SK-N-DZ (cell line): ENCODE results near the gene MRAS.
"Not testable (repeated sequence)": the region's sequence is repeated elsewhere in the genome, so short reads cannot be mapped to it uniquely, and the experiment has no call there.

Source experiments
- DNase-seq: peaks from one replicate; pipeline ENCODE4 v3.0.0-alpha.2; 2015; ENCODE audit warnings: low spot score

The MRAS gene

DNA sequence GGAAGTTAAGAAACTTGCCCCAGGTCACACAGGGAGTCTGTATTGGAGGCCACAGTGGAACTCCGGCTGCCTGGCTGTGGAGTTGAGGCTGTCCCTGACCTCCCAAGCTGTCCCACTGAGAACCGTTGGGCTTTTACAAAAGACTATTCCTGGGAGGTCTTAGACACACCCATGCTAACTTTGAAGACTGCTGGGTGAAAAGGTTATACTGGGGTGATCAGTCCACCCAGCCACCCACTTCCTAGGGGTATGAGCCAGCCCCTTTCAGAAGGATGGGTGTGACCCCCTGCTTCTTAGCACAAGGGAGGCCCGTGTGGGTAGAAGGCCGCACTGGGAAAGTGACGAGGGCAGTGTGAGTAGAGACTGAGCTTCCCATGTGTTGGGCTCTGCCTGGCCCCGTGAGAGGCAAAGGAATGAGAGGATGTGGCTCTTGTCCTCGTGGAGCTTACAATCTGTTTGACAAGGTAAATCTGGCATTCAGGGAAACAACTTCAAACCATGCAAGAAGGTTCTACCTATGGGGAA lies 19.0 kb downstream of the MRAS start:
- DNase-seq: no peak

DNA sequence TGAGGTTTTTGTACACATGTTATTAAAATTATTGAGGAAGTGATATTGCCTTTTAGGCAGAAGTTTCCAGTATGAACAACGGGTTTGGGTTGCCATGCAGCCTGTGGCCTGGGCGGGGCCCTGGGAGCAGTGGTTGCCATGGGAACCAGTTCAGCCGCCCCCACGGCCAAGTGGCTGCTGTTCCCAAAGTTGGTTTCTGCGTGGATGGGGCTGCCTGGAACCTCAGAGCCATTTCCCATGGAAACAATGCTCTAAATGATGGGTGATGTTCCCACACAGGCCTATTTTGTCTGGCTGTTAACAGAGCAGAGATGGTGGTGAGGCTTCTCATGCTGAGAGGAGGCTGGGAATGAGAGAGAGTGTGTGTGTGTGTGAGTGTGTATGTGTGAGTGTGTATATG lies 19.5 kb downstream of the MRAS start:
- DNase-seq: no peak

DNA sequence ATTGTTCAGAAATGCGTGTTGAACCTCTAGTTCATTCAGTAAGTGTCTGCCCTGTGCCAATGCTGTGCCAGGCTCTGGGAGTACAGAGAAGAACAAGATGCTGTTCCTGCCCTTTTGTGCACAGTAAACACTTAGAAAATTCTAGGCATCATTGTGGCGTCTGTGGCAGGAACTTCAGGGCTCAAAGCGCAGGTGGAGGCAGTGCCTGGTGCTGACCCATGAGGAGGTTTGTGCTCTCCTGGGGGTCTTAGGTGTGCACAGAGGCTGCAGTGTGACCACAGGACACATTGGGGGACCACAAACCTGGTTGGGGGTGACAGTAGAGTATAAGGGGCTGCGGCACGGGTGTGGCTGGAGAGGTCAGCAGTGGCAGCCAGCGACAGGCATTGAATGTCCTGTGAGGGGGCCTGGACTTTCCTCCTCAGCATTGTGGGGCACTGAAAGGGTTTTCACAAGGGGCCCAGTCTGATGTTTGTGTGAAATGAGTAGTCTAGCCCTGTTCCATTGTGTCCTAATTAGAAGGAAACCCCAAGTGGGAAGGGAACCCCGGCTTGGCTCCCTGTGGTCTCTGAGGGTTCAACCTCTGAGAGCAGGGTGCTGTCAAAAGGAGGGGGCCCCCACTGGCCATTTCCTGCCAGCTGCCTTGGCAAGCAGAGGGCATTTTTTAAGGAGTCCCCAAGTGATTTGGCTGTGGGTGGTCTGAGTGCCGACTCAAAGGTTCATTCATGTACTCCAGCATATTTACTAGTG lies 20.9 kb downstream of the MRAS start:
- no peak for DNase-seq

DNA sequence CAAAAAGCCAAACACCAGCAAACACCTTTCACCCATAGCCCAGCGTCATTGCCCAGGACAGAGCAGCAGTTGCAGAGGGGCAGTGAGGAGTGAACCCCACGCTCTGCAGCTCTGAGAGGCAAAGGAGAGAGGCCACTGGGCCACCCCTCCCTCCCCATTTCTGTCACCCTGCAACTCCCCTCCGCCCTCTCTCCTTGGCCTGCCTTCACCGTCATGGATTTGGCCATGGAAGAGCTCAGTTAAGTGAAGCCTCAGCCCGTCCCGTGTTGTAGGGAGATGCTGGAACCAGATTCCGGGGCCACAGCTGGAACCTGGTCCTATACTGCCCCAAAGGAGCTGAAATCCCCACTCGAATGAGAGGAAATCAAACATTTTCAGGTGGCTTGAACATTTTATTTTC lies 21.9 kb downstream of the MRAS start:
- DNase-seq: no peak

DNA sequence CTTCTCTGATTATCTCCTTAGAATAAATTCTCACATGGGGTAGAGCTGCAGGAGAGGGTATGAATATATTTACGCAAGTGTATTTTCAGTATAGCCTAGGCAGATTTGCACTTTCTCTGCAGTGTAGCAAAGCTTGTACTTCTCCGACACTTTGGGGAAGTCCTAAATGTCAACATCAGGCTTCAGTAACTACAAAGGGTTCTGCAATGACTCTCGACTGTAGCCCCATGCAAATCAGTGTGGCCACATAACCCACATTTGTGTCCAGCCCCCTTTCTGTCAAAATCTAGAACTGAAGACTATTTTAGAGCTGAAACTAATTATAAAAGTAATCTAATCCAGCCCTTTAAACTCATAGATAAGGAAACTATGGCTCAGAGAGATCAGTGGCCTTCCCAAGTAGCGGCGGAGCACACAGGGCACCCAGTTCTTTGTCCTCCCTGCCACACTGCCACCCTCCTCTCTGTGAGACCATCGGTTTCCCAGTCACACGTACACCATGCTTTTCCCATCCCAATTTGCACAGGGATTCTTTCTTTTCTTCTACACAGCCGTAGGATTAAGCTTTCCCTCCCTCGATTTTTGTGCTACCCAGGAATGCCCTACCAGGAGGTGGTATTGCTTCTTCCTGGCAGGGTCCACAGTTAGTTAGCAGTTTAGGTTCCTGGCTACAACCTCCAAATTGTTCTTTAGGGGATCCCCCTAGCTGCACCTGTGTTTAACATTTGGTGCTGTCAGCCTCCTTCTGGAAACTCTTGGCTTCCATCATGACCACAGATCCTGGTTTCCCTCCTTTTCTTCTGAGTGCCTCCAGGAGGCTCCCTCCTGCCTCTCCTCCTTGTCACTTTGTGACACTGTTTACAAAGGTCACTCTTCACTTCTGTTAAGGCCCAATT lies 22.9 kb downstream of the MRAS start:
- DNase-seq: no peak

DNA sequence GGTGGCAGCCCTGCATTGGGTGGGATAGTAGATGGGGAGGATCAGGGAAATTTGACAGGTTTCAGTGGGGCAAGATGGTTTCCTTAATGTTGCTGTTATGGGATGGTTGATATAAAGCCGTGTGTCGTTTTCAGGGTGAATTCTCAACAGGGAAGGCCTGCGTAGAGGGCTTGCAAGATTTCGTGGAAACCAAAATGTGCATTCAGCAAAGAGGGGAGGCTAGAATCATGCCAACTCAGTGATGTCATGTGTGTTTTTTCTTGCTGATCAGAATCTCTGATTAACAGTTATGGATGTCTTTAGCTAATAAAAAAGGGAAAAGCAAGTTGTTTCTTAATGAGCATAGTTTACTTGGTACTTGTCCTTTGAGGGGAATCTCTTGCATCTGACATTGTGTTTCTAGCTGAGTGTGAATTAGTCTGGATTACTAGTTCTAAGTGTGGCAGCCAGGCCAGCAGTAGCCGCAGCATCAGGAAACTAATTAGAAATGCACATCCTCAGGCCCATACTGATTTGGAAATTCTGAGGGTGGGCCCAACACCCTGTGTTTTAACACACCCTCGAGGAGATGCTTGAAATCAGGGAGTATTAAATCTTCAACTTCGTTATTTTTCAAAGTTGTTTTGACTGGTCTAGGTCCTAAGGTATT lies 24.8 kb downstream of the MRAS start:
- DNase-seq: no peak

DNA sequence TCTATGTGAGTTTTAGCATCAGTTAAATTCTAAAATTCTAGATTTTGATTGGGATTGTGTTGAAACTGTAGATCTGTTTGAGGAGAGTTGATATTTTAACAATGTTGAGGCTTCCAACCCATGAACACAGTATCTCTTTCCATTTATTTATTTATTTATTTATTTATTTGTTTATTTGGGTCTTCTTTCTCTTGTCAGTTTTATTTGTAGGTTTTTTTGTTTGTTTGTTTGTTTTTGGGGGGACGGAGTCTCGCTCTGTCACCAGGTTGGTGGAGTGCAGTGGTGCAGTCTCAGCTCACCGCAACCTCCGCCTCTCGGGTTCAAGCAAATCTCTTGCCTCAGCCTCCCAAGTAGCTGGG lies 25.3 kb downstream of the MRAS start:
- DNase-seq: no peak

DNA sequence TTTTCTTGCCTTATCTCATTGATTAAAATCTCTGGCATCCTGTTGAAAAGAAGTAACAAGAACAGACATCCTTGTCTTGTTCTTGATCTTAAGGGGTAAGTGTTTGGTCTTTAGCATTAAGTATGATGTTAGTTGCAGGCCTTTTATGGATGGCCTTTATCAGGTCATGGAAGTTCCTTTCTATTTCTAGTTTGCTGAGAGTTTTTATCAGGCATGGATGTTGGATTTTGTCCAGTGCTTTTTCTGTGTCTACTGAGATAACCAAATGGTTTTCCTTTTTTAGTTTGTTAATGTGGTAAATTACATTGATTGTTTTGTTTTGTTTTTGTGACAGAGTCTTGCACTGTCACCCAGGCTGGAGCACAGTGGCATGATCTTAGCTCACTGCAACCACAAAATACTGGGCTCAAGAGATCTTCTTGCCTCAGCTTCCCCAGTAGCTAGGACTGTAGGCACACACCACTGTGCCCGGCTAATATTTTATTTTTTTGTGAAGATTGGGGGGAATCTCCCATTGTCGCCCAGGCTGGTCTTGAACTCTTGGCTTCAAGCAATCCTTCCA lies 26.3 kb downstream of the MRAS start:
- no peak for DNase-seq

DNA sequence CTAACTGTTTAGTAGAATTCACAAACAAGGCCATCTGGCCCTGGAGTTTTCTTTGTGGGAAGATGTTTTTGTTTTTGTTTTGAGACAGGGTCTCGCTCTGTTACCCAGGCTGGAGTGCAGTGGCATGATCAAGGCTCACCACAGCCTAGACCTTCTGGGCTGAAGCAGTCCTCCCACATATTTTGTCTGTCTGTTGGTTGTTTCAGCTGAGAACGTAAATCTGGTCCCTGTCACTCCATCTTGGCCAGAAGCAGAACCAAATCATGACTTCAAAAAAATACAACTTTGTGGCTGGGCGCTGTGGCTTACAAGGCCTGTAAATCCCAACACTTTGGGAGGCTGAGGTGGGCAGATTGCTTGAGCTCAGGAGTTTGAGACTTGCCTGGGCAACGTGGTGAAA lies 27.1 kb downstream of the MRAS start:
- DNase-seq: no peak

DNA sequence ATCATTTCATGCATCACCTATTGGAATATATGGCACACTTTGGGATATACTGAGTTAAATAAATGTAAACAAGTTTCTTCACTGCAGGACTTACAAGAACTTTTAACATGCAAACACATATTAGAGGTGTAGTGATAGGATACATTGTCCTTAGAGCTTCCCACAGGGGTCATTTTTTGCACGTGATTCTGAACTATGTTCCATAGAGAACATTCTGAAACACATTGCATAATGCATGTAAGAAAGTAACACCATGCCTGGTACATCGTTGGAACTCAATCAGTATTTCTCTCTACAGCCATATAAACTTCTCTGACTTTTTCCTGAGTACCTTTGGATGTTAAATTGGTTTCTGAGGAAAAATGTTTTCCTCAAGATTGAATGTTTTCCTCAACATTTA lies 28.3 kb downstream of the MRAS start:
- no peak for DNase-seq

DNA sequence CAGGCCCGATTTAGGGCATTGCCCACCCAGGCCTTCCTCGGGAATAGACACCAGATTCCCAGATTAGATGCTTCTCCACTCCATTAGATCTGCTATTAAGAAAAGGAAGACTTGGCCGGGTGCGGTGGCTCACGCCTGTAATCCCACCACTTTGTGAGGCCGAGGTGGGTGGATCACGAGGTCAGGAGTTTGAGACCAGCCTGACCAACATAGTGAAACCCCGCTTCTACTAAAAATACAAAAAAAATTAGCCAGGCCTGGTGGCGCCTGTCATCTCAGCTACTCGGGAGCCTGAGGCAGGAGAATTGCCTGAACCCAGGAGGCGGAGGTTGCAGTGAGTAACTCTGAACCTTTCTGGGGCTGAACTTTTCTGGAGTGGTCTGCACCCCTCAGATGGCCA lies 28.8 kb downstream of the MRAS start:
- DNase-seq: not testable (repeated sequence)

DNA sequence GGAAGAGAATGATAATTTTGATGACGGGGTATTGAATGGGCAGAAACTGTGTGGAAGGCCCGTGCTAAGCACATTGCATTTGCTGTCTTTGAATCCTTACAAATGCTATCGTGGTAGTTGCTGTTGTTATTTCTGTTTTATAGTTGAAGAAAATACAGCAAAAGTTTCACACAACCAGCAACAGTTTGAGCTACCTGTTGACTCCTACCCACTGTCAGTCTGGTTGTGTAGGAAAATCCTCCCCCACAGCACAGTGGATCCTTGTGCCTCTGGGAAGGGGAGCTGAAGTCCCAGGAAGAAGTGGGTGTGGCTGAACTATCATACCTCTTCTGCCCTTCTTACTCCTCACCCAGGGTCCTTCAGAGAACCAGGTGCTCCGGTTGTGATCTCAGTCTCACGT lies 29.4 kb downstream of the MRAS start:
- no peak for DNase-seq

DNA sequence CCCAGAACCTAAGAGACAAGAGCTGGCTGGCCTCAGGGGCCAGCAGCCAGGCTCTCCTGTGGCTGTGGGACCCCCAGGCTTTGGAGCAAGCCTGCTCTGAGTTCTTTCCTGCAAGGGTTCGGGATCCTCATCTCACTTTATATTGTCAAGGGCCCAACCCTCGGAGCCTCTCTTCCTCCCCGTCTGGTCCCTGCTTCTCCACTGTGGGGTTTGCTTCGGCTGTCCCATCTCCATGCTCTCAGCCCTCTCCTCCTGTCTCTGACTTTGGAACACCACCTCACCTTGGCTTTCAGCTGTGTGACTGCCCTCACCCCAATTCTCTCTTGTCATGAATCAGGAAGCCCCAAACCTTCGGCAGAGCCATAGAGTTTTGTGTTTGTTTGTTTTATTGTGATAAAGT lies 30.0 kb downstream of the MRAS start:
- DNase-seq: no peak

DNA sequence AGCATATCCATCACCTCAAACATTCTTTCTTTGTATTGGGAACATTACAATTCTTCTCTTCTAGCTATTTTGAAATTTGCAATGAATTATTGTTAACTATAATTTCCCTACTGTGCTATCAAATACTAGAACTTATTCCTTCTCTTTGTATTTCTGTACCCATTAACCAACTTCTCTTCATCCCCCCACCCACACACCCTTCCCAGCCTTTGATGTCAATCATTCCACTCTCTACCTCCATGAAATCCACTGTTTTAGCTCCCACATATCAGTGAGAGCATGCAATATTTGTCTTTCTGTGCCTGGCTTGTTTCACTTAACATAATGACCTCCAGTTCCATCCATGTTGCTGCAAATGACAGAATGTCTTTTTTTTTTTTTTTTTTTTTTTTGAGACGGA lies 30.6 kb downstream of the MRAS start:
- no peak for DNase-seq

DNA sequence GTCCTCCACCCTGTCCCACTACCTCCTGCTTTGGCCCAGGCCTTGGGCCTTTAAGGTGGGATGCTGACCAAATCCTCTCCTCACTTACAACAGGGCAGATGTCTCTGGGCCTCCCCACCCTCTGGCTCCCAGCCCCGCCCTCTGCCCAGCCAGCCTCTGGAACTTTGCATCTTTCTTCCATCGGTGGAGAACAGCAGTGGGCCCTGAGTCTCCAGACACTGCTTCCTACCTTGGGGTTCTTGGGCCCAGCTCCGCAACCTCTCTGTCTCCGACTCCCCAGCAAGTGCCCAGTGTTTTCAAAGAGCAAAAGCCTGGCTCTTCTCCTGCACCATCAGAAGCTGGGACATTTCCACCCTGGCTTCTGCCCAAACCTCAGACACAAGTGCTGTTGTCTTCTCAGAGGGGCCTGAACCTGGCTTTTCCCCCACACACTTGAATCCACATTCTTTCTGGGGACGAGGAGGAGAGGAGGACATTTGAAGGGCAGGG lies 33.1 kb downstream of the MRAS start:
- DNase-seq: no peak

DNA sequence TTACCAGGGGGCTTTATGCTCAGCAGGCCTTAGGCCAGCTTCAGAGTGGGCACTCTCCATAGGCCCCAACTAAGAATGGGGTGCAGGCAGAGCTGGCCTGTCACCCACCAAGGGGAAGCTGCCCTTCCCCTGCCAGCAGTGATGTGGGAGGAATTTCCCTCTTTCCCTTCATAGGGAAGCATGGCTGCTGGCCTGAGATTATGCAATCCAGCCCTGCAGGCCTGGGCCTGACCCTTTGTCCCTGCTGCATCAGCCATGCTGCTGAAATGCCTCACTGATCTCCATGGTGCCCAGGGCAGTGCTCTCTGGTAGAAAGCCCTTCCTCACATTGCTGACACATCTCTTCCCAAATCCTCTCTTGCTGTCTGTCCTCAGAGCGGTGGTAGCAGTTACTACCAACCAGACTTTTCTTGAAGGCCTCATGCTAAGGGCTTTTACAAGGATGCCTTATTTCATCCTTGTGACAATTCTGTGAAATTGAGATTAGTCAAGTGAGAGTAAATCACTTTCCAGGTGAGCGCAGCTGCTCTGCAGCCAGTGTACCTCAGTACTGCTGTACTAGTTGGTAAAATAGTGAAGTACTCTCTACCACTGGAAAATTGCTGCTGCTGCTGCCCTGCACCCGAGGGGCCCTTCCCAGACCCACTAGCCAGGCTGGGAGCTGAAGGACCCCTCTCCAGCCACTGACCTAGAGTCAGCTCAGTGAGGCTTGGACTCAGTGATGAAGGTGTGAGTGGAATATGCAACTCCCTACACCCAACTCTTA lies 33.8 kb downstream of the MRAS start:
- no peak for DNase-seq

DNA sequence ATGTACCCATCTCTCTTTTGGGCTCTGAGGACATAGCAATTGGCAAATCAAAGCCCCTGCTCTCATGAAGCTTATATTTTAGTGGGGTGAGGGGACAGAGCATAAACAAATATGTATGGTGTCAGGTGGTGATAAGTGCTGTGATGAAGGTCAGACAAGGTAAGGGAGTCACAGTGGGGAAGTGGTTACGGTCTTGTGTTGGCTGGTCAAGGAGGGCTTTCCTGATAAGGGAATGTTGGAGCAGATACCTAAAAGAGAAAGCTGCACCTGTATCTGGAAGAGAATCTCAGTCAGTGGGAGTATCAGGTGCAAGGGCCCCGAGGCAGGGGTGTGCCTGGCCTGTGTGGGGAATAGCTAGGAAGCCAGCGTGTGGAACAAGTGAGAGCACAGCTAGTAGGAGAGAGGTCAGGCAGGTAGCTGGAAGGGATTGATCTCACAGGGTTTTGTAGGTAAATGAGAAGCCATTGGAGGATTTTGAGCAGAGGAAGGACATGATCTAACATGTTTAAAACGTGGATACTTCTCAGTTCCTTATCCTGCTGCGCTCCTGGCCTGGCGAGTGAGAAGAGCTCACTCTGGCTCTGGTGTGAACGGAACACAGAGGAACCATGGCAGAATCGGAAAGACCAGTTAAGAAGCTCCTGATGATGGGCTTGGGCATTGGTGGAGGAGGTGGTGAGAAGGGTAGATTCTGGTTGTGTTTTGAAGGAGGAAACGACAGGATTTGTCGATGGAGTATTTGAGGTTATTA lies 35.5 kb downstream of the MRAS start:
- no peak for DNase-seq

DNA sequence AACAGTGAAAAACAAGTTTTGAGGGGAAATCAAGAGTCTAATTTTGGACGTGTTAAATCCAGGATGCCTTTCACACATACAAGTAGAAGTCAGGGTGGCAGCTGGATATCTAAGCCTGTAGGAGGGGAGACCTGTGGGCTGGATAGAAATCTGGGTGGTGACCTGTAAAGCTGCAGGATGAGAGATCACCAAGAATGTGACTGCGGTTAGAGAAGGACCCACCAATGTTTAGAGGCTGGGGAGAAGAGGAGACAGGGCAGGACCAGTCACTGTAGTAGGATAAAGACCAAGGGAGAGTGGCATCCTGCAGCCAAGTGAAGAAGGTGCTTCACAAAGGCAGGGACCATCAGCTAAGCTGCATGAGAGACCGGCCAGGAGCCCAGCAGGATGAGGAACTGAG lies 36.2 kb downstream of the MRAS start:
- DNase-seq: no peak

DNA sequence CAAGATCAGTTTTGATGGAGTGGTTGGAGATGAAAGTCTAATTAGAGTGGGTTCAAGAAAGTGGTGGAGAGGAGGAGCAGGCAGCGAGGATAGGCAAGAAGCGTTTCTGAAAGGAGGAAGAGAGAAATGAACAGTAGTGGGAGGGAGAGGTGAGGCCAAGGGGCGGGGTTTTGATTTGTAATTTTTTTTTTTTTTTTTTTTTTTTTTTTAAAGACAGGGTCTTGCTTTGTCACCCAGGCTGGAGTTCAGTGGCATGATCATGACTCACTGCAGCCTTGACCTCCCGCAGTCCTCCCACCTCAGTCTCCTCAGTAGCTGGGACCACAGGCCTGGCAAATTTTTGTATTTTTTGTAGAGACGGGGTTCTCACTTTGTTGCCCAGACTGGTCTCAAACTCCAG lies 36.6 kb downstream of the MRAS start:
- DNase-seq: no peak

DNA sequence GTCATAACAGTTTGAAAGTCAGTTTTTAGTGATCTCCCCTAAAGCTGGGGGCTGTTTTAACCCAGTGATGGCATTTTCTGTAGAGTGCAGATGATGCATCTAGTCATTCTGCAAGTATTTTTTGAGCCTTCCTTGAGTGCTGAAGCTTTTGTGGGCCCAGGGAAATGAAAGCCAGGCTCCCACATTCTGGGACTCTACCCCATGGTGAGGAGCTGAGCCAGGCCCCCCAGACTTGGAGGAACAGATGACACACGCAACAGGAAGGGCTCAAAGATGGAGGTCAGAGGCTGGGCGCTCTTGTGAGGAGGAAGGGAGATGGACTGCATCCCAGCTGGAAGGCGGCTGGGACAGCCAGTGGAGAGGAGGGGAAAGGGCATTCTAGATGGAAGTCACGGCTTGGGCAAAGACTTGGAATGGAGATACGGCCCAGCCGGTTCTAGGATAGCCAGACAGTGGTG lies 40.8 kb downstream of the MRAS start:
- DNase-seq: no peak
